IPS-11a (cell line): ENCODE measurements around the gene EFL1.
"Not testable (repeated sequence)": the region's sequence is repeated elsewhere in the genome, so short reads cannot be mapped to it uniquely, and the experiment has no call there.

Source experiments
- H3K4me3 ChIP-seq: one replicate; pipeline ENCODE4 v1.5.1; 2013; ENCODE audit warnings: low read depth, low read length, control low read depth

The EFL1 gene

DNA sequence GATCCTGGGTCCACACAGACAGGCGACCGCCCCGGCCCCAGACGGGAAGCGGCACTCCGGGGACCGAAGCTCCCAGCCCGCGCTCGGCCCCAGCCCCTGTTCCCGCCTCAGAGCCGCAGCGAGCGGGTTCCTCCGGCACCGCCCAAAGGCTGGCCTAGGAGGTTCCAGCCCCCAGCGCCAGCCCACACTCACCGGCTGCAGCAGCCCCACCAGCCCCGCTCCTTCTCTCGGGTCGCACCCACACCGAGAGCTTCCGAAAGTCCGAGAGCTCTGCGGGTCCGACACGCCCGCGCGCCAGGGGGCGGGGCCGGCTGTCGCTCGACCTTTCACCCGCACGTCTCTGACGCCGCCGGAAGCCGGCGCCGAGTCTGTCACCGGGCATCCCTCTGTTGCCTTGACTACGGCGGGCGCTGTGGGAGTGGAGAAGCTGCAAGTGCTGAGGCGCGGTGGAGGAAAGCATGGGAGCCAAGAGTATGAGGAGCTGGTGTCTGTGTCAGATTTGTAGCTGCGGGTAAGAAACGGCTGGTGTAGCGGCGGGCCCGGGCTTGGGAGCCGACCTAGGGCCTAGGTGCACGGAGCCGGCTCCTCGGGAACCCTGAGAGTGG lies at the start of gene EFL1, which contains the start of gene SAXO2:
EFL1 (minus strand) TSS at position 313 of the 605 bp plus-strand sequence. CDS start 956 bp downstream, outside the sequence.
SAXO2 (plus strand) TSS at position 397 of the 605 bp plus-strand sequence; CDS start at position 459, 62 bp downstream.
- peak within 1 kb of the TSS; percentile 85 for H3K4me3 ChIP-seq

DNA sequence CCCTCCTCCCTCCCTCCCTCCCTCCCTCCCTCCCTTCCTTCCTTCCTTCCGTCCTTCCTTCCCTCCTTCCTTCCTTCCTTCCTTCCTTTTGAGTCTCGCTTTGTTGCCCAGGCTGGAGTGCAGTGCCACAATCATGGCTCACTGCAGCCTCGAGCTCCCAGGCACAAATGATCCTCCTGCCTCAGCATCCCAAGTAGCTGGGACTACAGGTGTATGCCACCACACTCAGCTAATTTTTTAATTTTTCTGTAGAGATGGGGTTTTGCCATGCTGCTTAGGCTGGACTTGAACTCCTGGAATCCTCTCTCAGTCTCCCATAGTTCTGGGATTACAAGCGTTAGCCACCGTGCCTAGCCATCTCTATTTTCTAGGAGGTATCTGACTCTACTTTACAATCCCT lies 48.8 kb upstream of the EFL1 start:
- H3K4me3 ChIP-seq = not testable (repeated sequence)

DNA sequence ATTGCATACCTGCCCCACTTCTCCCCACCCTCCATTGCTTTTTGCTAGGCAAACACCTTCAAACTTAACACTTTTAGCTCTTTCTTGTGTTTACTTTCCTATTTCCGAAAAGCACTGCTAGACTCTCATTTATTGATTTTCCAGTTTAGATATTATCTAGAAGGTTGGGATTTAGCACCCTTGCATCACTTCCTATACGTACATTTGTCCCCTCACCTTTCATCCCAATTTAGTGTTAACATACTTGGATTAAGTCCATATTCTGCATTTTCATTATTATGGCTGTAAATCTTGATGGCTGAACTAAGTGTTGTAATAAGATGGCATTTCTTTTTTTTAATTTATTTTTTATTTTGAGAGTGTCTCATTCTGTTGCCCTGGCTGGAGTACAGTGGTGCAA lies 47.3 kb upstream of the EFL1 start:
- no peak overlapping the region for H3K4me3 ChIP-seq

DNA sequence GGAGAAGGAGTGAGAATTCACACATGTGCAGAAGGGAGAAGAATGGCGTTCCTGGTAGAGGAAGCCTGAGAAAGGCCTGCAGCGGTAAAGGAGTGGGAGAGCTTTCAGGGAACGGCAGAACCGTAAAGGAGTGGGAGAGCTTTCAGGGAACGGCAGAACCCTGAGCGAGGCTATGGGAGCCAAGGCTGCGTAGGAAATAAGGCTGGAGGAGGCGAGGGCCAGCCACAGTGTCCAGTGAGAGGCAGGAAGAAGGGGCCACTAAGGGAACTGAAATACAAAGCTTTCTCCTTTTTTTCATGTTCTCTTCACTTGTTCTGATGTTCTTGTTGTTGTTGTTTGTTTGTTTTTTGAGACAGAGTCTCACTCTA lies 45.2 kb upstream of the EFL1 start:
- H3K4me3 ChIP-seq = no peak overlapping the region

DNA sequence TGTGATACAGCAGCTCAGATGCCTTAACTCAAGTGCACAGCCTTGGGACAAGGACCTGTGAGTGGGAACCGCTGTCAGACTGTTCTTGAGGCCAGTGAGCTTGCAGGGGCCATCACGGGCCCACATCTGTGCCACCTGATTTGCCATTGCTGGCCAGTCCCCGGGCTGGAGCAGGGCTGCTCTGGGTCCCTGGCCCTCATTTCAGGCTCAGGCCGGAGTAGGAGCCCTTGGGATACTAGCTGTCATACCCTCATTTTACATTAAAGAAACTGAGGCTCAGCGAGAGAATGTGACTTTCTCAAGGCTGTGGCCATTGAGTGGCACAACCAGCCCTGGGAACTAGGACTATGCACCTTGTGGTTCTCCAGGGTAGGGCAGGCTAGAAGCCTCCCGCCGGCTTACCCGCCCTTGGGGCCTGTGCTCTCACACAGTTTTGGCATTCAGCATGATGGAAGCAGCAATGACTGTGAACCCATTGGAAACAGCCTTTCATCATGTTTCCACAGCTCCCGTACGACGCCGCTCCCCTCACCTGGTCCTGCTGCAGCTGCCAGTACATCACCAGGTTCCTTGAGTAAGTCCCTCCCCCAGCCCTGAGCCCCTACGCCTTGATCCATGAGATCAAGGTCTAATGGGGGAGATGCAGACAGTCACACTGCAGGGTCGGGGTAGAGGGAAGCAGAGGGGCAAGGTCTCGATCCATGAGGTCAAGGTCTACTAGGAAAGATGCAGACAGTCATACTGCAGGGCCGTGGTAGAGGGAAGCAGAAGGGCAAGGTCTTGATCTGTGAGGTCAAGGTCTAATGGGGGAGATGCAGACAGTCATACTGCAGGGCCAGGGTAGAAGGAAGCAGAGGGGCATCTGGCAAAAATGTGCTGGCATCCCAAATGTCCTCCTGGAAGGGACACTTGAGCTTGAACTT lies 44.5 kb upstream of the EFL1 start:
- H3K4me3 ChIP-seq = no peak overlapping the region

DNA sequence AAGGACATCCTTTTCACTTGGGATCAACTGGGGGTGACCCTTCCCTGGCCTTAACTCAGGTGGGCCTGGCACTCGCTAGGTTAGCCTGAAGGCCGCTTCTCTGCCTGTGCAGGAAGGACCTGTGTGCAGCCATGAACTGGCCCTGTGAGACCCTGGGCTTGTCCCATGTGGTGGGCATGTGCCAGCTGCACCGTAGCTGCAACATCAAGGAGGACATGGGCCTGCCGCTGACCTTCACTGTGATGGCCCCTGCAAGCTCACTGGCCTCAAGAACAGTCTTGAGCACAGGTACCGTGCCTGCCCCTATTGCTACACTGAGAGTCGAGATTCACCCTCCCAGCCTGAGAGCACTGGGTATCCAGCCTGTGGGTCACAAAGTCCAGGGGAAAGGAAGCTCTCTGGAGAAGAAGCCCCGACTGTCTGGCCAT lies 43.1 kb upstream of the EFL1 start:
- no peak overlapping the region for H3K4me3 ChIP-seq

DNA sequence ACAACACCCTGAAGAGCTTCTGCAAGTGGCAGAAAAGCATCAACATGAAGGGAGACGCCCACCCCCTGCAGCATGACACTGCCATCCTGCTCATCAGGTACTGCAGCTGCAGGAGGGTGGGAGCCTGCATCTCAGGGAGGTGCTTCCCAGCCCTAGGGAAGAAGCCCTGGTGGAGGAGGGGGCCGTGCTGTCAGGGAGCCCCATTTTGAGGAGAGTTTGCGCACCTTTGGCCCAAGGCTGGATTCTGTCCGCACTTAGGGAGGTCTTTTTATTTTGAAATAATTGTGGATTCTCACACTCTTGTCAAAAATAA lies 42.2 kb upstream of the EFL1 start:
- H3K4me3 ChIP-seq = no peak overlapping the region

DNA sequence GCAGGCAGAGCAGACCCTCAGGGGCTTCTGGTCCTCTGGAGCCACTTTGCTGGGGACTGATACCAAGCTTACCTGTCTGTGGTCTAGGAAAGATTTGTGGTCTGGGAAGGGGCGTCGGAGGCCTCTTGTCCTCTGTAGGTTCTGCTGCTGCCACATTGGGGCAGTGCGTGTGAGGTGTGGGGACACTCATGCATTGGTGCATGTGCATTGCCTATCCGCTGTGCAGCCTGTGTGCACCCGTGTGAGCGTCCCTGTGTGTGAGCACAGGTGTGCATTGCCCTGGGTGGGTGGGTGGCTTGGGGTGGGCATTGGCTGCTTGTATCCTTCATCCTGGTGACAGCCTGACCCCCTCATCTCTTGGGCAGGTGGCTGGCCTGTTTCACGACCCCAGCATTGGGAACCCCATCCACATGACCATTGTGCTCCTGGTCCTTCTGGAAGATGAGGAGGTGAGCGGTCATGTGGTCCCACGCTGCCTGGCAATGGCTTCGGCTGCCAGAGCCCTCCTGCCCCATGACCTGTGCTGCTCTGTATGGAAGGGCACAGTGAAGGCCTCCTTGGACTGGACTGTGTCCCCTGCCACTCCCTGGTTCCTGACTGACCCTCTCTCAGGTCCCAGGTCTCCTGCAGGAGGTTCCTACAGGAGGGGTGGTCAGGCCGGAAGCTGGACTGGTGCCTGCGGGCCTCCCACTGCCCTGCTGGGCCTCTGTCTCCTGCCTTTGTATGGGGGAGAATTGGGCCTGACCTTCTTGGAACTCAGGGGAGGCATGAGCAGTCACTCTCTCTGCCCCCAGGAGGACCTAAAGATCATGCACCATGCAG lies 41.6 kb upstream of the EFL1 start:
- no peak overlapping the region for H3K4me3 ChIP-seq

DNA sequence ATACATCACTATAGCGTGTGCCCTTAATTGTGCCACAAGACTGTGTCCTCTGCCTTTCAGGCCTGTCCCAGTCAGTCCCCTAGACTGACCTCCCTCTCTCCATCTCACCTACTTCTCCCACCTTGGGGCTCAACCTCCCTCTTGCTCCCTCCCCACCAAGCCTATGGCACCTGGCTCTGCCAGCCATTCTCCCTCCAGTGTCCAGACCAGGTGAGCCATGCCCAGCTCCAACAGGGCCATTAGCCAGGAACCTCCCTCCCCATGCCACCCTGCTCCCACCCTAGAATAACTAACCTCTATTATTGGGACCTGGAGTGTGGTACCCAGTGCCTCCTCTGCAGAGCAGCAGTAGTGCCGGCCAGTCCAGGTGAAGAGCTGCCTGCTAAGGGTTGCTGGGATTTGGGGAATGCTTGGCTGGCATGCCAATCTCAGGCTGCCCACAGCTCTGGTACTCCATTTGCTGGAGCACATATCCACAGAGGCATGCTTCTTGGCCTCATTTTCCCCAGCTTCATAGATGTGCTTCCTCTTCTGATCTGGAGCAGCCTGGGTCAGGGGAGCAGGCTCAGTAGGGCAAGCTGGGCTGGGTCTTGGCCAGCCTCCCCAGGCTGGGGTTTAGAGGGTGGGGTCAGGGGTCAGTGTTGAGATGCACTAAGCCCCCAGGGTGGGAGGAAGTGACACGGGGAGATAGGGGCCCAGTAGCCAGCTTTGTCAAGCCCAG lies 38.9 kb upstream of the EFL1 start:
- no peak overlapping the region for H3K4me3 ChIP-seq

DNA sequence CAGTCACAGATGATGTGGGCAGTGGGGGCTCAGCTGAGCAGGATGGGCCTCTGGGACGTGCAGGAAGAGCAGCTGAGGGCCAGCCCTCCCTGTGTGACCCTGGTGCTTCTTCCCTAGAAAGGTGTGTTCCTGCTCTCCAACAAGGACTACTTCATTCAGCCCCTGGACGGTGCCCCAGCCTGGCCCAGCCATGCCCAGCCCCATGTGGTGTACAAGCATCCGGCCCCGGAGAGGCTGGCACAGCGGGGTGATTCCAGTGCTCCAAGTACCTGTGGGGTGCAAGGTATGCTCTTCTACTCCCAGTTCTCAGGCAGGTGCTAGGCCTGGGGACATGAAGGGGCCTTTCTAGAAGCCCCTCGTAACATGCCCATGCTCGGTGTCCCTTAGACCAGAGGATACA lies 38.3 kb upstream of the EFL1 start:
- H3K4me3 ChIP-seq = no peak overlapping the region

DNA sequence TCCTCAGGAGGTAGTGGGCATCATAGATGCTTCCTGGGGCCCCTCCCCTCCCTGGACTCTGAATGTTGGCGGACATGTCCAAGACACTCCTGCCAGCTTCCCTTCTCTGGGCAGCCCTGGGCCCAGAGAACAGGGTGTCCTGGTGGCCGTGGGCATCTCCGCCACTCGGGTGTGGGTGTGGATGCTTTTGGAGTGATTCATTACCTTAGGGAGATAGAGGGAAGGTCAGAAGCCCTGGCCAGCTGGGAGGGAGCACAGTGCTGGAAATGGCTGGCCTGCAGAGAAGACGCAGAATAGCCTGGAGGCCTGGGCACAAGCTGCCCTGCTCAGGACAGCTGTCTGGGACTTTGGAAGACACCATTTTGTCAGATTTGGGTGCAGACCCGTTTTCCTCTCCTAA lies 37.8 kb upstream of the EFL1 start:
- not testable (repeated sequence) for H3K4me3 ChIP-seq

DNA sequence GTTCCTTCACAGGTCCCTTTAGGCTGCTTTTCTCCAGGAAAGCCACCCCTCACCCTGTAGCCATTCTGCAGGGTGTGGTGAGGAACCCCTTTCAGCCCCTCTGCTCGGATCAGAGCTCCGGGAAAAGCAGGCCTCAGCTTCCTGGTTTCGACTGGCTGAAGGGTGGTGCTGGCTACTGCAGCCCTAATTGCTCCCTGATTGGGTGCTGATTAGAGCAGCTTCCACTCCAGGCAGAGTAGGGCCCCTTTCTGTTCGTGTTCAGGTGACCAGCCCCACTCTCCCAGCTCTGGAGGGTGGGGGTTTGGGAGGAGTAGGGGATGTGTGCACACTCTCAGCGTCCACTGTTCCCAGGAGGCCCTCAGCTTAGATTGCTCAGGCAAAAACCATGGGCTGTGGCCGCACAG lies 37.0 kb upstream of the EFL1 start:
- H3K4me3 ChIP-seq = not testable (repeated sequence)

DNA sequence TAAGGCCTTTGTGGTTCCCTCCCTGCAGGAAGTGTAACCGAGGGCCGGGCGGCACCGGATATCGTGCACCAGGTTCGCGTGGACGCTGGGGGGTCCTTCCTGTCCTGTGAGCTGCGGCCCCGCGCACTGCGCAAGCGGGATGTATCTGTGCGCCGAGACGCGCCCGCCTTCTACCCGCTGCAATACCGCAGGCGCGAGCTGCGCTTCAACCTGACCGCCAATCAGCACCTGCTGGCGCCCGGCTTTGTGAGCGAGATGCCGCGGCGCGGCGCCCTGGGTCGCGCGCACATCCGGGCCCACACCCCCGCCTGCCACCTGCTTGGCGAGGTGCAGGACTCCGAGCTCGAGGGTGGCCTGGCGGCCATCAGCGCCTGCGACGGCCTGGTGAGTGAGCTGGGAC lies 36.0 kb upstream of the EFL1 start:
- no peak overlapping the region for H3K4me3 ChIP-seq

DNA sequence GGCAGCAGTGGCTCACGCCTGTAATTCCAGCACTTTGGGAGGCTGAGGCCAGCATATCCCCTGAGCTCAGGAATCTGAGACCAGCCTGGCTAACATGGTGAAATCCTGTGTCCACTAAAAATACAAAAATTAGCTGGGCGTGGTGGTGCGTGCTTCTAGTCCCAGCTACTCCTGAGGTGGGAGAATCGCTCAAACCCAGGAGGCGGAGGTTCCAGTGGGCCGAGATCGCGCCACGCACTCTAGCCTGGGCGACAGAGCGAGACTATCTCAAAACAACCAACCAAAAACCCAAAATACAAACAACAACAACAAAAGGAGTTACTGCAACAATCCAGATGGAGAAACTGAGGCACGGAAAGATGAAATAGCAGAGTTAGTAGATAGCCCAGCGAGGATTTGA lies 35.5 kb upstream of the EFL1 start:
- H3K4me3 ChIP-seq = no peak overlapping the region

DNA sequence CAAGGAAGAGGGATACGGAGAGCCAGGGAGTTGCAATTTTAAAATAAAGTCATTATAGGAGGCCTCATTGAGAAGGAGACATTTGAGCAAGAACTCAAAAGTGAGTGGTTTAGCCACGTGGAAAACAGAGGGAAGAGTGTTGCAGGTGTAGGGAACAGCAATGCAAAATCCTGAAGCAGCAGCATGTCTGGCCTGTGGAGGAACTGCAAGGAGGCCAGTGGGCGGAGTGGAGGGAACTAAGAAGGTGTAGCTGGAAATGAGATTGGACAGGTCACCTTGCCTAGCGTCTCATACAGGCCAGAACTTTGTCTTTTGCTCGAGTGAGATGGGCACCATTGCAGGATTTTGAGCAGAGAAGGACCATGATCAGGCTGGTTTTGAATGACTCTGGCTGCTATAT lies 35.0 kb upstream of the EFL1 start:
- no peak overlapping the region for H3K4me3 ChIP-seq

DNA sequence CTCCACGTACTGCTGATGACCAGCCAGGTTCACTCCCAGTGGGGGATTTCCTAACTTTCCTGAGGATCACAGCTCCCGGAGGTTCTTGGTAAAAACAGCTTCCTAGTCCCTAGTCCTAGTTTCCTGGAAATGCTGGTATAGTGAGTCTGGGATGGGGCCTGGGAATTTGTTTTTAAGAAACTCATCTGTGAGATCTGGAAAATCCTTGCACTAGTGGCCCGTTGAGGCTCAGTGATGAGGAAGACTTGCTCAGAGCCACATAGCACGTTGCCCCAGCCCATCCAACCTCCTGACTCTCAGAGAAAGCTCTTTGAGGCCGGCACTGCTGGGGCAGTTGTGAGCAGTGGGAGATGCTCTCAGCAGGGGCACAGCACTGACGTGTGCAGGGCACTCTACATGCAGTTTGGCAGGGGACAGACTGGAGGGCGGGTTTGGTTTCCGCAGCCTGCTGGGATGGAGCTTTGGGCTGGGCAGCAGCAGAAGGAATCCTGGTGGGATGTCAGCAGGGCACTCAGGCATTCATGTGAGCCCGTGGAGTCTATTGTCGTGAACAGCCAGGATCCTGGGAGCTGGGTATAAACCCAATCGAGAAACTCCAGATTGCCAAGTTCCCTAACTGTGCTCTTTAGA lies 31.6 kb upstream of the EFL1 start:
- no peak overlapping the region for H3K4me3 ChIP-seq

DNA sequence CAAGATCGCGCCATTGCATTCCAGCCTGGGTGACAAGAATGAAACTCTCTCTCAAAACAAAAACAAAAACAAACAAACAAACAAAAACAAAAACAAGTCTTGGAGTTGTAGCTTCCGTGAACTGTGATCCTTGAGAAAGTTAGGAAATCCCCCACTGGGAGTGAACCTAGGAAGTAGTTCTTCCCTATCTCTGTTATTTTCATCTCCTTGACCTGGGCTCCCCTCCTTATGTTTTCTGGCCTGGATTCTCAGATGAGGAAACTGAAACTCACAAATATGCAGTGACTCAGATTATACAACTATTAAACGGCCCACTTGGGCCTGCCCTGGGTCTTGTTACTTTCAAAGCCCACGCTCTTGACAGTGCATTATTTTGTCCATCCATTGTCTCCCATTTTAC lies 29.7 kb upstream of the EFL1 start:
- no peak overlapping the region for H3K4me3 ChIP-seq

DNA sequence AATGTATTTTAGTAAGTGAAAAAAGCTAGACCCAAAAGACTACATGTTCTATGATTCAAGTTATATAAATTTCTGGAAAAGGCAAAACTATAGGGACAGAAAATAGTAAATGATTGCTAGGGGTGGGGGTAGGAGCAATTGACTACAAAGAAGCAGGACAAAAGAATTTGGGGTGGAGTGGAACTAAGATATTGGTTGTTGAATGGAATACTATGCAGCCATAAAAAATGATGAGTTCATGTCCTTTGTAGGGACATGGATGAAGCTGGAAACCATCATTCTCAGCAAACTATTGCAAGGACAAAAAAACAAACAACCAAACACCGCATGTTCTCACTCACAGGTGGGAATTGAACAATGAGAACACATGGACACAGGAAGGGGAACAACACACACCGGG lies 25.7 kb upstream of the EFL1 start:
- H3K4me3 ChIP-seq = not testable (repeated sequence)

DNA sequence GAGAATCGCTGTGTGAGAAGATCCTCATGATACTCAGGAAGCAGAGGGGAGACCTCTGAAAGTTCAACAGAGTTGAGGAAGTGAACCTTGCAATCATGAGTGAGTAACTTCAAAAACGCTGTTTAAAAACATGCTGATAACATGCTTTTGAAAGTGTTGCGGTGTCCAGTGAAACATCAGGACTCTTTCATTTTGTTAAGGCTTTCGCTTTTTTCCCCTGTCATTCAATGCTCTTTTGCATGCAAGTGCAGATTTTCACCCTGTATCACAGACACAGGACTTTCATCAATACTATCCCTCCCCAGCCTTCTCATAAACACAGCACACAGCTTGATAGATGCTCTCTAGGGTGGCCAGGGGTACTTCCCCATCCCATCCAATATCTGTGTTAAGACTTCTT lies 23.9 kb upstream of the EFL1 start:
- not testable (repeated sequence) for H3K4me3 ChIP-seq

DNA sequence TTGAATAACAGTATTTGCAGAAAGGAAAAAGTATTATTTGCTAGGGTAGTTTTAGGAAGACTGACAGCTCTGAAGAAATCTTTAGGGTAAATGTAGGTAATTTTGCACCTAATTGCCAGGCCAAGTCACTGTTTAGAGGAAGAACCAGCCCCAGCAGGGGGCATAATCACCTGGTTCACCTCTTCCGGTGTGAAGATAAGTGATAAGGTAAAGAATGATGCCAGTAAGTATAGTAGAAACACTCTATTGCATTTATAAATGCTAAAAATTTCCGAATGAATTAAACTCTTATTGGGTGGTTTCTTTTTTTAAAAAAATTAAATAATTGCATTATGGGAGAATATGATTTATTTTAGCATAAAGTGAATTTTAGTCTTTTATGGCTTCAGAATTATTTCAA lies 21.8 kb upstream of the EFL1 start:
- not testable (repeated sequence) for H3K4me3 ChIP-seq

DNA sequence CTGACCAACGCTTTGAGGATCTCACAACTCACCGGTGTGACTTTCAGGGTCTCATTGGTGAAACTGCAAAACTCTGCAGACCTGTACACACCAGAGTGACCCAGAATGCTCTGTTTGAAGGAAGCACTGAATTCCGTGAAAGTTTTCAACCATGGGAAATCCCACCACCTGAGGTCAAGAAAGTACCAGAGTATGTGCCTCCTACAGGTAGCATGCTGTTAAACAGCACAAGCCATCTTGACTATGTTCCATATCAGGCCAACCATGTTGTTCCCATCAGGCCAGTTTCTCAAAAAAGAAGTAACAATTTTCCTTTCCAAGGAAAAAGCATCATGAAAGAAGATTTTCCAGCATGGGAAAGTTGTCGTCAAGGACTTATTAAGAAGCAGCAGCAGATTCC lies 19.9 kb upstream of the EFL1 start:
- H3K4me3 ChIP-seq = not testable (repeated sequence)
